Smooth muscle cell of the umbilical artery (primary cell): ENCODE measurements around the gene PMEPA1. TPM values are rescaled to one million over a fixed set of nuclear protein-coding genes. Genes with fewer than 3 reads are reported as not detected.

Experiments
- total RNA-seq: library from RNA; depleted of rRNA; stranded (reverse); fragments of >200 nt; gene quantifications from 2 replicates; pipeline ENCODE4 v1.2.3, GENCODE V29; 2014

Gene PMEPA1, protein sequence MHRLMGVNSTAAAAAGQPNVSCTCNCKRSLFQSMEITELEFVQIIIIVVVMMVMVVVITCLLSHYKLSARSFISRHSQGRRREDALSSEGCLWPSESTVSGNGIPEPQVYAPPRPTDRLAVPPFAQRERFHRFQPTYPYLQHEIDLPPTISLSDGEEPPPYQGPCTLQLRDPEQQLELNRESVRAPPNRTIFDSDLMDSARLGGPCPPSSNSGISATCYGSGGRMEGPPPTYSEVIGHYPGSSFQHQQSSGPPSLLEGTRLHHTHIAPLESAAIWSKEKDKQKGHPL
- total RNA-seq, result 9.0 and 20.5 TPM in 2 replicates

GRCh38 chr20:57709823-57710799 is at the start of gene PMEPA1:
TSS of gene PMEPA1 (minus strand) at chr20:57710015. CDS start at chr20:57709582, 433 bp downstream.

GRCh38 chr20:57620274-57620990 is 89.4 kb downstream of the PMEPA1 start, which contains the start of gene ZBP1:
TSS of gene ZBP1 (minus strand) at chr20:57620426. CDS start at chr20:57620295, 131 bp downstream.

Other genes starting within 250 kb of the PMEPA1 start
- gene CTCFL, start 184.9 kb downstream of the PMEPA1 start, total RNA-seq, result not detected in 2 replicates
- gene PCK1, start 148.9 kb downstream of the PMEPA1 start, total RNA-seq, result not detected in 2 replicates
- not detected in 2 replicates for gene ZBP1, start 89.6 kb downstream of the PMEPA1 start, total RNA-seq